GM12865 (cell line): ENCODE results near the gene PCBP3.

Source experiments
- DNase-seq: peaks from one replicate; pipeline ENCODE4 v3.0.0; 2010; ENCODE audit warnings: low read depth
- H3K4me3 ChIP-seq: 2 replicates; pipeline ENCODE4 v1.5.1; 2011; ENCODE audit warnings: mild to moderate bottlenecking, low read depth, low read length, control low read depth
- TF ChIP-seq, protein P1 (sequence below): IDR thresholded peaks from 2 replicates; pipeline ENCODE4 v1.5.1; 2011; ENCODE audit warnings: low read length, control low read depth, low read depth, inconsistent platforms; ENCODE audit not compliant: insufficient read depth; ENCODE audit errors: missing control alignments

Gene PCBP3

DNA sequence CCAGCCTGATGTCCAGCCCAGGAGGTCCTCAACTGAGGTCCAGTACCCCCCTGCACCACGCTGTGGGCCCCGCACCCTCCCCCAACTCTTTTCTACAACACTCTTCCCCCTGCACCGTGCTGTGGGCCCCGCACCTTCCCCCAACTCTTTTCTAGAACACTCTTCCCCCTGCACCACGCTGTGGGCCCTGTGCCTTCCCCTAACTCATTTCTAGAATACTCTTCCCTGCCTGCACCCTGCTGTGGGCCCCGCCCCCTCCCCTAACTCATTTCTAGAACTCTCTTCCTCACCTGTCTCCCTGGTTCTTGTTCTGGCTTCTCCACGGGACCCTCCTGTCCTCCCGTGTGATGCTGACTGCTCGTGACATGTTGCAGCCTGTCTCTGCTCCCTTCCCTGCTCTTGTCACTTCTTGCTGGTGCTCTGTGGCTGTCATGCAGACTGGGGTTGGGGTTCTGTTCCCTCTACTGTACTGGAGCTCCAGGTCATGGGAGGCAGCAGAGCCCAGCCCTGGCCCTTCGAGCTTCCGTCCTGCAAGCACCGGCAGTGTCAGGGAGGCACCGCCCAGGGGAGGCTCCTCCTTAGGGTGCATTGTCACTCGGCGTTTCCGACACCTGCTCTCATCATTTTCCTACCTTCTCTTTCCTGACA lies 177.9 kb downstream of the PCBP3 start:
- TF ChIP-seq, protein P1, sequence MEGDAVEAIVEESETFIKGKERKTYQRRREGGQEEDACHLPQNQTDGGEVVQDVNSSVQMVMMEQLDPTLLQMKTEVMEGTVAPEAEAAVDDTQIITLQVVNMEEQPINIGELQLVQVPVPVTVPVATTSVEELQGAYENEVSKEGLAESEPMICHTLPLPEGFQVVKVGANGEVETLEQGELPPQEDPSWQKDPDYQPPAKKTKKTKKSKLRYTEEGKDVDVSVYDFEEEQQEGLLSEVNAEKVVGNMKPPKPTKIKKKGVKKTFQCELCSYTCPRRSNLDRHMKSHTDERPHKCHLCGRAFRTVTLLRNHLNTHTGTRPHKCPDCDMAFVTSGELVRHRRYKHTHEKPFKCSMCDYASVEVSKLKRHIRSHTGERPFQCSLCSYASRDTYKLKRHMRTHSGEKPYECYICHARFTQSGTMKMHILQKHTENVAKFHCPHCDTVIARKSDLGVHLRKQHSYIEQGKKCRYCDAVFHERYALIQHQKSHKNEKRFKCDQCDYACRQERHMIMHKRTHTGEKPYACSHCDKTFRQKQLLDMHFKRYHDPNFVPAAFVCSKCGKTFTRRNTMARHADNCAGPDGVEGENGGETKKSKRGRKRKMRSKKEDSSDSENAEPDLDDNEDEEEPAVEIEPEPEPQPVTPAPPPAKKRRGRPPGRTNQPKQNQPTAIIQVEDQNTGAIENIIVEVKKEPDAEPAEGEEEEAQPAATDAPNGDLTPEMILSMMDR: no peak
- H3K4me3 ChIP-seq: no peak overlapping the region
- no peak for DNase-seq

GRCh38 chr21:45821998-45822397 lies 178.5 kb downstream of the PCBP3 start:
- no peak for DNase-seq
- TF ChIP-seq, protein P1: no peak
- no peak overlapping the region for H3K4me3 ChIP-seq

DNA sequence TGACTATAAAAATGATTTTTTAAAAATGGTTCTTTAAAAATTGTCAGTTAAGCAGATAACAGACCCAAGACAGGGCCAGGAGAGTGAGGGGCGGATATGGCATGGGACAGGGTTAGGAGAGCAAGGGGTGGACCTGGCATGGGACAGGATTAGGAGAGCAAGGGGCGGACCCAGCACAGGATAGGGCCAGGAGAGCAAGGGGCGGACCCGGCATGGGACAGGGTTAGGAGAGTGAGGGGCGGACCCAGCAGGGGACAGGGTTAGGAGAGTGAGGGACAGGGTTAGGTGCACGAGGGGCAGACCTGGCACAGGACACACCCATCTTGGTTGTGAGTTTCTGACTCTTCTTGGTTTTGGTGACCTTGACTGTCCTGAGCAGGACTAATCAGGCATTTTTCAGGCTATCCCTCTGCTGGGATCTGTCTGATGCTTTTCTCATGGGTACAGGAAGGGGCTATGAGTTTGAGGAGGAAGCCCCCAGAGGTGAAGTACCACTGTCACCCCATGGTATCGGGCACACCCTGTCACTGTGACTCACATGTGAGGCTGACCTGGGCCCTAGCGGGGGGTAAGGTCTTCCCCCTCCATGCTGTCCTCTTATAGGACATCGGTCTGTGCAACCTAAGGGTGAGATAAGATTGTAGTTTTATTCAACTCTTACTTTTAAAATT lies 179.0 kb downstream of the PCBP3 start:
- TF ChIP-seq, protein P1: no peak
- DNase-seq: no peak
- H3K4me3 ChIP-seq: no peak overlapping the region

- TF ChIP-seq, protein P1: no peak
- no peak for DNase-seq
Observed at GRCh38 chr21:45823100-45823681, 179.7 kb downstream of the PCBP3 start.

DNA sequence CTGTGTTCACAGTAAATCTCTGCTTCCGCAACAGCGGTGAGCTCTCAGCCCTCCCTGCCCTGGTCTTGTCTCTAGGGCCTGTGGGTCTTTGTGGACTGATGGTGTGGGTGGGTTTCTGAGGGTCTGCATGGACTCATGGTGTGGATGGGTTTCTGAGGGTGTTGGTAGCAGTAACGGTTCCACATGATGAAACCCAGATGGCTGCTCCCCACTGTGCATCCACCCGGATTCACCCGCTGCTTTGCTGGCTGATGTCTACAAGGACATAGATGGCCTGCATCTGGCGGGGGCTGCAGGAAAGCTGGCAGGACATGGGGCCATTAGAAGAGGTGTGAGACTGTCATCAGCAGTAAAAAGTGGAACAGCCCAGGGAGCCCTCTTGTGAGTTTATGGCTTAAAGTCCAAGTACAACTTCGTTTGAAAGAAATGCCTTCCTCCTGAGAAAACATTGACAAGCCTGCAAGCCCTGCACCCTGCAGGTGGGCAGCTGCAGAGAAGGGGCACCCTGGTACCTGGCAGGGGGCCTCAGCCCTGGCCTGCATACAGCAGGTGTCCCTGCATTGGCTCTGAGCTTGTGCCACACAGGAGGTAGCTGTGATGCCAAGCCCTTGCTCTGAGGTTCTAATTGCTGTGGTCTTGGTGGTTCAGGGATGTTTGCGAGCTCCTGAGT lies 181.2 kb downstream of the PCBP3 start:
- DNase-seq: no peak
- TF ChIP-seq, protein P1: no peak
- H3K4me3 ChIP-seq: no peak overlapping the region

More at GRCh38 chr21:45823100-45823681, 179.7 kb downstream of the PCBP3 start:
- no peak overlapping the region for H3K4me3 ChIP-seq

DNA sequence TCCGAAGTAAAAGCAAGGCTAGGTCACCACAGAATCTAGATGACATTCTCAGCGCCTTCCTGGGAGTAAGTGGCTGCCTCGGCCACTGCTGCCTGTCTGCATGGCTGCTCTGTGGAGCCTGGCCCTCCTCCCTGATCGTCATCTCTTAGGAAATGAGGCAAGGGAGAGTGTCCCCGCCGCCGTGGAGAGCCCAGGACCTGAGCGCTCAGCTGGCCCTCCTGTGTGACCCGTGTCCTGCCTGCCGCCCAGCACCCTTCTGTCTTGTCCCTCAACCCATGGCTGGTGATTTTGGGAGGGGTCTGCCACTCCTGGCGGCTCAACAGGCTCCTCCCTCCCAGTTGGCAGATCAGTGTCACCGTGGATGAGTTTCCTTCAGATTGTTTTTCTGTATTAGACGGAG lies 181.7 kb downstream of the PCBP3 start:
- TF ChIP-seq, protein P1: no peak
- no peak overlapping the region for H3K4me3 ChIP-seq
- no peak for DNase-seq
